ENCODE data around the gene GRM3. TPM values are rescaled to one million over a fixed set of nuclear protein-coding genes. Genes with fewer than 3 reads are reported as not detected.

GRM3 gene
- total and polyA plus RNA-seq, 2 of the 8 experiments (the other 6 are each of a cell fraction or from before 2014, with no cell fraction given) = 3.1 to 4.2 TPM

GRCh38 chr7:86643561-86644281, at the start of gene GRM3 (continued):
- TF ChIP-seq YY1 (IDR thresholded peaks at IDR 0.05; ENCODE audit: low read depth, low read length) (no peak), CBX8 (IDR thresholded peaks at IDR 0.05; ENCODE audit: borderline replicate concordance, low read depth, low read length) (no peak), SIN3A (conservative IDR thresholded peaks at IDR 0.05 in 1 of 2, IDR thresholded peaks at IDR 0.05 in 1 of 2; ENCODE audit: low read depth in 1 of 2, low read length in 2 of 2) (peak; percentile 26 to 68; a peak in 3 of 4 replicates), TBP (IDR thresholded peaks at IDR 0.05; ENCODE audit: low read depth, low read length) (peak; percentile 47; the same call in 1 of the 2 replicates), ATF3 (IDR thresholded peaks at IDR 0.05; ENCODE audit: insufficient read depth, low read depth, low read length) (no peak), CREB1 (IDR thresholded peaks at IDR 0.05) (no peak)

All from H1 (cell line).